SIG-M5 treated with dmso at 0.1 percent for 504 hours (cell line): Measurements from ENCODE around the gene C1orf210.

Experiments
- DNase-seq: peaks from one replicate; lab custom pipeline; 2025; ENCODE audit not compliant: unreplicated experiment; lab: John Stamatoyannopoulos, UW

Gene C1orf210

GRCh38 chr1:43296207-43296606 lies 10.8 kb upstream of the C1orf210 start:
- no peak for DNase-seq

- DNase-seq, result no peak
These were observed 9.4 kb upstream of the C1orf210 start for GRCh38 chr1:43294761-43295160.

- no peak for DNase-seq
These were observed 8.7 kb upstream of the C1orf210 start for GRCh38 chr1:43293896-43294760.

GRCh38 chr1:43293176-43293575 lies 7.8 kb upstream of the C1orf210 start:
- no peak for DNase-seq

GRCh38 chr1:43292679-43293078 lies 7.3 kb upstream of the C1orf210 start:
- no peak for DNase-seq

DNA sequence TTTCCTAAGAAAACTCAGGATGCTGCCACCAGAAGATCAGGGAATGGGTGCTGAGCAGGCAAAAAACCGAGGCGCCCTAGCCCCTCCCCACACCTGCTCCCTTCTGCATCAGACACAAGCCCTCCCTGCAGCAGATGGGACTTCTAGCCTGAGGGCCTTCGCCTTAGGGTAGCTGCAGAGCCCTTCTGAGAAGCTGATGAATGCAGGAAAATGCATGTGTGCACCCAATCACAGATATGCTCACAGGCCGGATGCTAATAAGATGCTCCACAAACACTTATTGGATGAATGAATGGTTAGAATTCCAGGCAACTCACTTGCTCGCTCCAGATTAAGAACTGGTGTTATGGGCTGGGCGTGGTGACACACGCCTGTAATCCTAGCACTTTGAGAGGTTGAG lies 6.8 kb upstream of the C1orf210 start:
- no peak for DNase-seq

- no peak for DNase-seq
These were observed 3.7 kb upstream of the C1orf210 start for GRCh38 chr1:43288785-43289706.

DNA sequence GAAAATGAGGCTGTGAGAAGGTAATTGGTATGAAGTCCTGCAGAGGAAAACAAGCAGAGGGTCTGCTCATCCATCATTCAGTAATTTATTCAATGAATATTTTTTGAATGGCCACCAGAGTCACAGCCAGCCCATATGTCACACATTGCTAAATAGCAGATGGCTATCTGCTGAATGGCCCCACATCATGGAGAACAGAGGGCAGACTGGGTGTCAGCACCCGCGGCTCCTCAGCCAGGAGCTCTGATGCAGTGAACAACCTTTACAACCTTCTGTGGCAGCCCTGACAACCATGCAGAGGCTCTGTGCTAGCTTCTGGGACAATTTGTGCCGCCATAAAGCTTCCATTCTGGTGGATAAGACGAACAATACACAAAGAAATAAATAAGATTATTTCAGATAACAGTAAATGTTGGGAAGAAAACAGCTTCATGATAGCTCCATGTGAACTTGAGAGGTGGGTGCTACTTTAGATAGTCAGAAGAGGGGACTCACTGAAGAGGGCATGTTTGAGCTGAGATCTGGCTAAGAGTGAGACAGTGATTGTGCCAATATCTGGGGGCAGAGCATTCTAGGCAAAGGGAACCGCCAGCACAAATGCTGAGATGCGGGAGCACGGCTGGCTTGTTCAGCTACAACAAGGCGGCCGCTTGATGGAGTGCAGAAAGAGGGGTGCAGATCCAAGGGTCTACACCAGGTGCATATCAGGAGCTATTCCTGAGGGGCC lies 2.8 kb upstream of the C1orf210 start:
- DNase-seq, result no peak

DNA sequence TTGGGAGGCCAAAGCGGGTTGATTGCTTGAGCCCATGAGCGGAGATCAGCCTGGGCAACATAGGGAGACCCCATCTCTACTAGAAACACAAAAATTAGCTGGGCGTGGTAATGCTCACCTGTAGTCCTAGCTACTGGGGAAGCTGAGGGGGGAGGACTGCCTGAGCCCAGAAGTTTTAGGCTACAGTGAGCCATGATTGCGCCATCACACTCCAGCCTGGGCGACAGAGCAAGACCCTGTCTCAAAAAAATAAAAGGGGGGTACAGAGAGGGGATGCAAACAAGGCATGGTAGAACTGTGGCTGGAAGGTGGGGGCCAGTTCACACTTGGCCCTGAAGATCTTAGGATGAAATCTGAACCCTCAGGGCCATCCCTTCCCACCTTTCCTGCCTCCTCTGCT lies 1.2 kb upstream of the C1orf210 start:
- DNase-seq, result no peak

DNA sequence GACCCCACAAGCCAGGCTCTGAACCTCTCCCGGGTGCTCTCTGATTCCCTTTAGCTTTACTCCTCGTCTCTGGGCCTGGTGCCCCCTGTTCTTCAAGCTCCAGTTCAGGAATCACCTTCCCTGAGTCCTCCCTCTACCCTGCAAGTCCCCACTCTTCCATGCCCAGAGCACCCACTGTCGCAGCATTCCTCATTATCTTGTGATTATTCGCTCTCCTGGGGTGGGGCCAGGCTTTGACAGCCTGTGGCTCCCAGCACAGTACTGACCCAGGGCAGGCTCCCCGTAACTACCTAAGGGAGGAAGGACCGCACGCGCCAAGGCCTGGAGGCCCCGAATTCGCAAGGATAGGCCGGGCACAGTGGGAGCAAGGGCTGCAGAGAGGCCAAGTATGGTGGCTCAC lies 734 bp upstream of the C1orf210 start:
- DNase-seq, result no peak

DNA sequence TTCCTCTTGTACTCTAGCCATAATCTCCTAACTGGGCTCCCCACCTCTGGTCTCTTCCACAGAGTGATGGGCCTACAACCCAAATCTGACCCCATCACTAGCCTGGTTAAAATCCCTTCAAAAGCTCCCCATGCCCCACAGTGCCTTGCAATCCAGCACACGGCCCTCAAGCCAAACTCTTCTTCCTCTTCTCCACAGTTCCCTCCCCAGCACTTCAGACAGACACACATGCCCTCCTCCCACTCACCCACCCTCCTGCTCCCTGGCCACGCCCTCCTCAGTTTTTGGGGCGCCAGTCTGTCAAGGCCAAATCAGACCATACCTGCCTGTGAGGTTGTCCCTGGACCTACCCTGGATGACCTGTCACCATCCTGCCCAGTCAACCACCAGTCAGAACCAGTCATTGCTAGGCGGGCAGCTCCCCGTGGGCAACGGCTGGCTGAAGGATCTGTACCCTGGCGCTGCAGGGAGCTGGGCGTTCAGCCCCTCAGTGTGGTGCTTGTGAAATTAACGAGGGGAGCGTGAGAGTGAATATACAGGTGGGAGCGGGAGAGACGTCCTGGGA lies 753 bp downstream of the C1orf210 start:
- no peak for DNase-seq

GRCh38 chr1:43284065-43284464 lies 1.3 kb downstream of the C1orf210 start:
- no peak for DNase-seq

DNA sequence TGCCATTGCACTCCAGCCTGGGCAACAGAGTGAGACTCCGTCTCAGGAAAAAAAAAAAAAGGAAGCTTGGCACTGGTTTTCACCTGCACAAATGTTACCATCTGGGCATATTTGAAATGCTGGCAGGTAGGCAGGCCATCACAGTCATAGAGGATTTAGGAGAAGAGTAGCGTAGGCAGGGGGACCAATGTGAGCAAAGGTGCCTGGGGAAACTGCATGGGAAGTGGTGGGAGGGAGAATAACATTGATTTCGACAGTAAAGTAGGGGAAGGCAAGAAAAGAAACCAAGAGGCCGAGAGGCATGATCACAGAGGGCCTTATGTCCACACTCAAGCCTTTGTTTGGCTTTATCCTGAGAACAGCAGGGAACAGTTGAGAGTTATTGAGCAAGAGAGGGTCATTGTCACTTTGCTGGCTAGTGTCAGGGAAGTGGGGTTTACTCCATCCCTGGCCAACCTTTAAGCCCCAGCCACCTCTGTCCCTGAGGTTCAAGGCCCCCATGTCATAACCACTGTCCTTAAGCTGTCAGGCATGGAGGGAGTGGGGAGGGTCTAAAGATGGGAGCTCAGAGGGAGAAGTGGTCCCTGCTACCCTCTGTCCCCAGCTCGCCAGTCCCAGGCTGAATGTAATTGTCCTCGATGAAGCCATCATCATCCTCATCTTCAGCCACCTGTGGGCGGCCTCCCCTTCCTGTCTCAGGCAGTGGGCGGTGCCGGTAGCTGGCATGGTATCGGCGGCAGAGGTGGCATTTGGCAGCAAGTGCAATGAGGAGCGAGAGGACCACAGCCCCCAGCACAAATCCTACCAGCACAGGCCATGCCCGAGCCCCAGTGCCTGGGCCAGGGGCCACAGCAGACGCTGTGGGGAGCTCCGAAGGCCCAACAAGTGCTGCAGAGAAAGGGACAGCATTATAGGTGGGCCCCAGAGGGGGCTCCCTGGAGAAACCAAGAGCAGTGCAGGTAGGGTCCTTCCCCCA lies 2.9 kb downstream of the C1orf210 start:
- no peak for DNase-seq

DNA sequence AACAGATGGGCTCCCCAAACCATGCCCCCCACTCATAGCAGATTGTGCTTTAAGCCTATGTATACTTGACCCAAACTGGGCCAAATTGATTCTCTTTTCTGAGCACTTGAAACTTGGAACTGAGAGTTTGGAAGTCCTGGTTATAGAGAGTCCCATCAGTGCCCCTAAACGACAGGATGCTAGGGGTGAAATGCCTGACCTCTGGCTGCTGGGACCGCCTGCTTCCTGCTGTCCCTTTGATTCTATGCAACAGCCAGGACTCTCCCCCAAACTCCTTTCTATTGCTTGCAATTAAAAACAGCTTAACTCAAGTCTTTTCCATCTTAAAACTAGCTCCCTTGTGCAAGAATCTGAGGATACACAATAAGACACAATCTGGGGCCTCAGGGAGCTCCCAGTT lies 4.7 kb downstream of the C1orf210 start:
- DNase-seq, result no peak

GRCh38 chr1:43279666-43280065 lies 5.7 kb downstream of the C1orf210 start:
- DNase-seq, result no peak

GRCh38 chr1:43279161-43279560 lies 6.2 kb downstream of the C1orf210 start:
- DNase-seq, result no peak

DNA sequence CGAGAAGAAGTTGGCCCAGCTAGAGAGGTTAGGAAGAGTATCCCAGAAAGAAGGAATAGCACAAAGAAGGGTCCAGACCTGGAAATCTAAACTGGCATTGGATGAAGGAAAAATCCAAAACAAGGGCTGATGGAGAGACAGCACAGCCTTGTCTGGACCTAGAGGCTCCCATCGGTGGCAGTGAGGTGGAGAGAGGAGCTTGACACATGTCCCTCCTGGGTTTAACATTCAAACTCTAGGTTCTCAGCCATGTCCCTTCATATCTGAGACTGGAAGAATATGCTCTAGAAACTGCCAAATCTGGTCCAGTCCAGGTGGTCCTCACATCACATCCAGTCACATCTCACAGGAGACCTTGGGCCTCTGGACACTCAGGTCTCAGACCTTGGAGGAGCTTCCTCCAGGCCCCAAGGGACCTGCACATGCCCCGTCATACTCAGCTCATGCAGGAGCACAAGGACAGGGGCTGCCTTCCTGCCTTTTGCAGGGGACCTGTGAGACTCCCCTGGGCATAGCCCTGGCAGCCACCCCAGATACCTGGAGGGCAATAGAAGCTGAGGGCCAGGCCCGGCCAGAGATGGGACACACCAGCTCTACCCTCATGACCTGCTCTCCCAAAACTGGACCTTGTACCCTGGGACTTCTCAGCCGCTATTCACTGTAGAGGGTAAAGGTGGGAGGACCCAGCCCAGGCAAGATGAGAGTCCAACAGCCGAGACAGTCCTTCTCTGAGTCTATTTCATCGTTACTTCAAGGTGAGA lies 8.1 kb downstream of the C1orf210 start:
- no peak for DNase-seq

- no peak for DNase-seq
These were observed 8.7 kb downstream of the C1orf210 start for GRCh38 chr1:43276673-43277072.
